GM12878 (cell line): ENCODE measurements around the gene VSTM1. TPM values are rescaled to one million over a fixed set of nuclear protein-coding genes. Genes with fewer than 3 reads are reported as not detected.

Experiments
- ATAC-seq: fragments of 200-7000 bp; cut with Tn5 transposase; 3 replicates; pipeline ENCODE4 v1.9.1; 2020; ENCODE audit warnings: mild to moderate bottlenecking, moderate library complexity
- BruUV-seq: library from RNA; stranded (reverse); fragments of 400-500 nt; replicated peaks from 2 replicates; lab custom pipeline; 2021; lab: Mats Ljungman, UMichigan
- CTCF ChIA-PET: fragments of 300-600 bp; sonication (Branson Sonifier 250); formaldehyde crosslinking; extraction: SDS; loops from one replicate; lab custom pipeline; 2021; ENCODE audit warnings: inconsistent platforms; lab: Yijun Ruan, JAX
- POLR2A ChIA-PET: fragments of 350-600 bp; formaldehyde crosslinking; extraction: SDS; loops from one replicate; lab custom pipeline; 2021; ENCODE audit warnings: inconsistent platforms; lab: Charles Lee
- RAD21 ChIA-PET: fragments of 300-600 bp; sonication (Branson Sonifier 250); formaldehyde crosslinking; loops from one replicate; lab custom pipeline; 2023; ENCODE audit warnings: antibody characterized with exemption; ENCODE audit not compliant: unreplicated experiment; lab: Charles Lee
- SMC1A ChIA-PET: fragments of 300-600 bp; sonication (Branson Sonifier 250); formaldehyde crosslinking; loops from one replicate; lab custom pipeline; 2023; ENCODE audit not compliant: unreplicated experiment, uncharacterized antibody; lab: Charles Lee
- DNase-seq: peaks from one replicate; pipeline ENCODE4 v3.0.0-alpha.2; 2011; ENCODE audit warnings: low read depth, low spot score
- FAIRE-seq: peaks from 3 replicates; lab custom pipeline; 2011; peaks lifted over from hg19 to GRCh38; lab: Jason Lieb, UNC
- H2AFZ ChIP-seq: 2 replicates; pipeline ENCODE4 v1.6.0; 2011; ENCODE audit warnings: low read depth, low read length, control low read depth; ENCODE audit not compliant: control insufficient read depth
- H3K27ac ChIP-seq: 2 replicates; pipeline ENCODE4 v1.5.1; 2011; ENCODE audit warnings: control low read depth; ENCODE audit not compliant: control insufficient read depth, insufficient read depth
- H3K27me3 ChIP-seq, 2 experiments: replicated peaks in 1 of 2; 2 replicates each; pipeline versions ENCODE4 v1.6.0 to v1.6.1; 2011; ENCODE audit warnings: low read length in 1 of 2; ENCODE audit not compliant: control insufficient read depth in 2 of 2, insufficient read depth in 2 of 2
- H3K36me3 ChIP-seq, 2 experiments: 2 replicates each; pipeline ENCODE4 v1.5.1; 2011; ENCODE audit warnings: low read length in 1 of 2; ENCODE audit not compliant: control insufficient read depth in 2 of 2, insufficient read depth in 2 of 2
- H3K4me1 ChIP-seq: 2 replicates; pipeline ENCODE4 v1.6.1; 2011; ENCODE audit warnings: mild to moderate bottlenecking, low read length, moderate library complexity, mixed read lengths; ENCODE audit not compliant: control insufficient read depth, insufficient read depth
- H3K4me2 ChIP-seq: 2 replicates; pipeline ENCODE4 v1.6.0; 2011; ENCODE audit warnings: control low read depth; ENCODE audit not compliant: control insufficient read depth, insufficient read depth
- H3K4me3 ChIP-seq: fragments of 200-600 bp; sonication (generic); 2 replicates; pipeline ENCODE4 v1.5.1; 2016
- H3K79me2 ChIP-seq: 2 replicates; pipeline ENCODE4 v1.6.0; 2011; ENCODE audit warnings: low read length; ENCODE audit not compliant: control insufficient read depth, insufficient read depth
- H3K9ac ChIP-seq: 2 replicates; pipeline ENCODE4 v1.8.0; 2011; ENCODE audit warnings: low read length, control low read depth, mixed read lengths; ENCODE audit not compliant: control insufficient read depth, insufficient read depth
- H3K9me3 ChIP-seq: replicated peaks from 3 replicates; pipeline ENCODE4 v1.5.1; 2011; ENCODE audit warnings: mild to moderate bottlenecking, low read length; ENCODE audit not compliant: control insufficient read depth, insufficient read depth
- H4K20me1 ChIP-seq: 2 replicates; pipeline ENCODE4 v1.6.0; 2011; ENCODE audit not compliant: control insufficient read depth, insufficient read depth
- ATF7 ChIP-seq: fragments of 450-650 bp; IDR thresholded peaks from 2 replicates; pipeline ENCODE4 v1.6.1; 2016; ENCODE audit warnings: low read depth, mild to moderate bottlenecking
- BCLAF1 ChIP-seq: fragments of 450-650 bp; IDR thresholded peaks from 2 replicates; pipeline ENCODE4 v1.6.1; 2017; ENCODE audit warnings: antibody characterized with exemption, mild to moderate bottlenecking, moderate library complexity
- BRCA1 ChIP-seq: IDR thresholded peaks from 2 replicates; pipeline ENCODE4 v1.6.1; 2011; ENCODE audit warnings: low read depth, low read length, improper control_type of control experiment
- FOXM1 ChIP-seq: IDR thresholded peaks from 2 replicates; pipeline ENCODE4 v1.6.1; 2012; ENCODE audit warnings: low read depth, mild to moderate bottlenecking, inconsistent platforms, low read length, moderate library complexity
- MYC ChIP-seq: IDR thresholded peaks from 2 replicates; pipeline ENCODE4 v1.6.1; 2011; ENCODE audit warnings: mild to moderate bottlenecking, low read length, moderate library complexity, inconsistent platforms; ENCODE audit not compliant: insufficient read depth, insufficient replicate concordance, insufficient read length, severe bottlenecking
- NFIC ChIP-seq: IDR thresholded peaks from 2 replicates; pipeline ENCODE4 v1.6.1; 2012; ENCODE audit warnings: low read depth, mild to moderate bottlenecking, inconsistent platforms, low read length, moderate library complexity
- NR2C2 ChIP-seq: IDR thresholded peaks from 2 replicates; pipeline ENCODE4 v1.6.1; 2011; ENCODE audit warnings: borderline replicate concordance, low read depth; ENCODE audit not compliant: control insufficient read depth, insufficient read length
- PAX8 ChIP-seq: fragments of 450-650 bp; IDR thresholded peaks from 2 replicates; pipeline ENCODE4 v1.6.1; 2017; ENCODE audit warnings: mild to moderate bottlenecking, moderate library complexity
- SMAD1 ChIP-seq: fragments of 450-650 bp; IDR thresholded peaks from 2 replicates; pipeline ENCODE4 v1.6.1; 2018; ENCODE audit warnings: mild to moderate bottlenecking, low read depth; ENCODE audit not compliant: partially characterized antibody
- TAF1 ChIP-seq: IDR thresholded peaks from 2 replicates; pipeline ENCODE4 v1.6.1; 2011; ENCODE audit warnings: mild to moderate bottlenecking, low read depth, low read length, borderline replicate concordance
- ZNF384 ChIP-seq: IDR thresholded peaks from 2 replicates; pipeline ENCODE4 v1.6.1; 2012; ENCODE audit warnings: low read depth, mild to moderate bottlenecking, low read length, improper control_type of control experiment, borderline replicate concordance
- WGBS: methylation state at CpG from one replicate; pipeline ENCODE4 v1.1.6; 2016; ENCODE audit warnings: low lambda C conversion rate; ENCODE audit not compliant: insufficient replicate concordance, insufficient coverage; ENCODE audit errors: missing lambda C conversion rate; 5-methylcytosine and 5-hydroxymethylcytosine counted together
- in situ Hi-C: fragments of 300-500 bp; cut with MboI; formaldehyde crosslinking; loops from 9 replicates; pipeline ENCODE4 v1.14.3; 2018; ENCODE audit warnings: mixed read lengths
- intact Hi-C: fragments of 100-400 bp; cut with micrococcal nuclease; formaldehyde crosslinking; loops from one replicate; pipeline ENCODE4 v1.14.2; 2022; ENCODE audit not compliant: unreplicated experiment
- polyA plus RNA-seq, 11 experiments: library from polyadenylated mRNA; depleted of rRNA in 4 of 11; unstranded in 6 of 11; stranded (reverse) in 5 of 11; fragments of >200 nt; fragmentation: Nextera tagmentation in 4 of 11; fragmentation: Illumina TruSeq in 1 of 11; extraction: Ambion mirVana in 4 of 11; extraction: Trizol in 1 of 11; gene quantifications; 1 replicate in 1 of 11; 2 replicates in 10 of 11; pipeline versions ENCODE4 v1.2.1 to v1.2.3, GENCODE V29; 2011 to 2016; ENCODE audit warnings: inconsistent platforms in 2 of 11, missing spikeins in 2 of 11, low read depth in 1 of 11
- total RNA-seq, 4 experiments: library from RNA; depleted of rRNA in 3 of 4; stranded (reverse); fragments of >200 nt in 3 of 4; fragmentation: Illumina TruSeq in 1 of 4; extraction: Trizol in 1 of 4; gene quantifications; 2 replicates each; pipeline versions ENCODE4 v1.2.1 to v1.2.3, GENCODE V29; 2013 to 2021

VSTM1 gene
- total and polyA plus RNA-seq, 10 of the 15 experiments (the other 5 are each of a cell fraction or from before 2014, with no cell fraction given): not detected

DNA sequence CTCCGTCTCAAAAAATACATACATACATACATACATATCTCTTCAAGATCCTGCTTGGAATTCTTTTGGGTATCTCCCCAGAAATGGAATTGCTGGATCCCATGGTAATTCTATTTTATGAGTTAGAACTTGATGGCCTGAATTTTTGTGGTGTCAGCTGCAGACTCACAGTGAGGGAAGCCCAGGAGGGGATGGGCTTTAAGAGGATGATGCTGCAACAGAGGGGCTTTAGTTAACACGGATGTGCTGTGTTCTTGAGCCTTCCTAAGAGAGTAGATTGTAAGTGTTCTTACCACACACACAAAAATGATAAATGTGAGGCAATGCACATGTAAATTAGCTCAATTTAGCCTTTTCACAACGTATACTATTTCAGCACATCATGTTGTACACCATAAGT, 40.5 kb downstream of the VSTM1 start:
- Histone ChIP-seq H2AFZ (no peak overlapping the region), H3K4me2 (no peak overlapping the region), H3K27me3 (no peaks in the 10 kb centered on the region), H3K9ac (no peak overlapping the region), H4K20me1 (no peaks in the 10 kb centered on the region), H3K36me3 (no peaks in the 10 kb centered on the region), H3K9me3 (no peaks in the 10 kb centered on the region; the same call in 2 of the 3 replicates), H3K27ac (no peak overlapping the region), H3K79me2 (no peaks in the 10 kb centered on the region), H3K4me3 (no peak overlapping the region), H3K4me1 (no peaks in the 10 kb centered on the region)
- ATAC-seq (no peak), FAIRE-seq (no peak), DNase-seq (no peak)
- no TSS peak for BruUV-seq
- SMC1A ChIA-PET: interaction anchor here (1.1 kb wide), 1 partner anchor 980 kb away, joined by 3 read pairs; no protein-coding TSS in a partner anchor
- intact Hi-C loops (loop anchor here (10.0 kb wide), 1 partner anchor 598 kb away; no protein-coding TSS in a partner anchor), in situ Hi-C loops (loop anchor here (10.0 kb wide), 2 partner anchors 598 to 828 kb away; partner anchors contain the start of gene ZNF665)
- TF ChIP-seq NFIC (no peak), TAF1 (no peak), BCLAF1 (no peak)
- WGBS: 20% methylated on average over 3 of the region's 3 CpGs
- POLR2A ChIA-PET: no interaction called here
- CTCF ChIA-PET: interaction anchor here (0.9 to 2.4 kb wide), 8 partner anchors 12 to 828 kb away, joined by 3 to 16 read pairs (median 6); no protein-coding TSS in a partner anchor
- RAD21 ChIA-PET: interaction anchor here (0.9 to 2.9 kb wide), 2 partner anchors 230 to 598 kb away, joined by 3 to 13 read pairs; no protein-coding TSS in a partner anchor

GRCh38 chr19:54021932-54022331, 41.8 kb downstream of the VSTM1 start:
- RAD21 ChIA-PET: no interaction called here
- no peak for ATAC-seq
- no TSS peak for BruUV-seq
- no peak for DNase-seq
- H2AFZ ChIP-seq: no peak overlapping the region
- no peaks in the 10 kb centered on the region for H3K4me1 ChIP-seq
- H3K9ac ChIP-seq: no peak overlapping the region
- POLR2A ChIA-PET: no interaction called here
- intact Hi-C loops (loop anchor here (10.0 kb wide), 1 partner anchor 597 kb away; no protein-coding TSS in a partner anchor), in situ Hi-C loops (loop anchor here (10.0 kb wide), 2 partner anchors 597 to 827 kb away; partner anchors contain the start of gene ZNF665)
- no peaks in the 10 kb centered on the region for H4K20me1 ChIP-seq
- SMC1A ChIA-PET: no interaction called here
- 56% methylated on average over 13 of the region's 13 CpGs for WGBS
- H3K27ac ChIP-seq: no peak overlapping the region
- H3K4me2 ChIP-seq: no peak overlapping the region
- H3K9me3 ChIP-seq: no peaks in the 10 kb centered on the region; the same call in 2 of the 3 replicates
- H3K4me3 ChIP-seq: no peak overlapping the region
- H3K27me3 ChIP-seq: no peaks in the 10 kb centered on the region
- CTCF ChIA-PET: no interaction called here
- H3K36me3 ChIP-seq: no peaks in the 10 kb centered on the region
- FAIRE-seq: no peak
- no peaks in the 10 kb centered on the region for H3K79me2 ChIP-seq
- no peak for TF ChIP-seq ZNF384
- TF ChIP-seq PAX8: no peak
- TF ChIP-seq BRCA1: no peak
- TF ChIP-seq MYC: no peak
- TF ChIP-seq ATF7: no peak
- TF ChIP-seq NR2C2: no peak
- no peak for TF ChIP-seq SMAD1
- TF ChIP-seq FOXM1: no peak
